ENCODE results near the gene CDC42EP4. TPM values are rescaled to one million over a fixed set of nuclear protein-coding genes. Genes with fewer than 3 reads are reported as not detected.

CDC42EP4 gene
- total RNA-seq, 1 donor = 16.3 TPM

DNA sequence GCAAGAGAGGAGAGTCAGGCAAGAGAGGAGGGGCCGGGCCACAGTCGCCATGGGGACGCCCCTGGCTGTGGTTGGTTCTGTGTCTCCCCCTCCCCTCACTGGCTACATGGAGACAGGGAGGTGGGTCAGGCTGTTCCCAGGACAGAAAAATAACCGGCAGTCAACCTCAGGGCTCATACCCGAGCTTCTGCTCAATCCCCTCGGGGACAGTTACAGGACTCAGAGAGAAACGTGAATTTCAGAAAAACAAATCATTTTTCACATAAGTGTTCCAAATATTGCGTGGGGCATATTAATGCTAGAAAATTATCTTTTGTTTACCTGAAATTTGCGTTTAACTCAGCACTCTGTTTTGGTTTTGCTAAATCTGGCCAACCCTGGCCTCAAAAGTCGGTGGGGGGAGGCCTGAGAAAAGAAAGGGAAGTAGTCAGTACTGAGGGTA, 27.9 kb downstream of the CDC42EP4 start:
- Histone ChIP-seq H3K4me2 (ENCODE audit: insufficient read depth, low read length) (no peak overlapping the region), H3K4me1 (ENCODE audit: insufficient read depth, low read length) (peaks cover 25% of the 10 kb centered on the region), H3K36me3 (ENCODE audit: insufficient read depth, low read length) (peaks cover 13% of the 10 kb centered on the region), H3K79me2 (ENCODE audit: insufficient read depth, low read length) (peaks cover 36% of the 10 kb centered on the region), H3K4me3 (ENCODE audit: insufficient read depth, low read length) (no peak overlapping the region), H2AFZ (ENCODE audit: low read length) (no peak overlapping the region), H3K27me3 (ENCODE audit: insufficient read depth, low read length) (no peaks in the 10 kb centered on the region), H3K27ac (ENCODE audit: low read depth, low read length) (no peak overlapping the region), H4K20me1 (ENCODE audit: insufficient read depth, low read length) (peaks cover 34% of the 10 kb centered on the region), H3K9me3 (ENCODE audit: low read depth, low read length) (no peaks in the 10 kb centered on the region)
- peak; percentile 70 for DNase-seq (ENCODE audit: insufficient read length, low spot score, missing footprints)
- TF ChIP-seq, protein P1, sequence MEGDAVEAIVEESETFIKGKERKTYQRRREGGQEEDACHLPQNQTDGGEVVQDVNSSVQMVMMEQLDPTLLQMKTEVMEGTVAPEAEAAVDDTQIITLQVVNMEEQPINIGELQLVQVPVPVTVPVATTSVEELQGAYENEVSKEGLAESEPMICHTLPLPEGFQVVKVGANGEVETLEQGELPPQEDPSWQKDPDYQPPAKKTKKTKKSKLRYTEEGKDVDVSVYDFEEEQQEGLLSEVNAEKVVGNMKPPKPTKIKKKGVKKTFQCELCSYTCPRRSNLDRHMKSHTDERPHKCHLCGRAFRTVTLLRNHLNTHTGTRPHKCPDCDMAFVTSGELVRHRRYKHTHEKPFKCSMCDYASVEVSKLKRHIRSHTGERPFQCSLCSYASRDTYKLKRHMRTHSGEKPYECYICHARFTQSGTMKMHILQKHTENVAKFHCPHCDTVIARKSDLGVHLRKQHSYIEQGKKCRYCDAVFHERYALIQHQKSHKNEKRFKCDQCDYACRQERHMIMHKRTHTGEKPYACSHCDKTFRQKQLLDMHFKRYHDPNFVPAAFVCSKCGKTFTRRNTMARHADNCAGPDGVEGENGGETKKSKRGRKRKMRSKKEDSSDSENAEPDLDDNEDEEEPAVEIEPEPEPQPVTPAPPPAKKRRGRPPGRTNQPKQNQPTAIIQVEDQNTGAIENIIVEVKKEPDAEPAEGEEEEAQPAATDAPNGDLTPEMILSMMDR (IDR thresholded peaks at IDR 0.05; ENCODE audit: extremely low read depth, low read depth, low read length) = no peak

- no peak overlapping the region for H2AFZ ChIP-seq (ENCODE audit: low read length)
- H3K36me3 ChIP-seq (ENCODE audit: insufficient read depth, low read length) = peaks cover 13% of the 10 kb centered on the region
- H3K79me2 ChIP-seq (ENCODE audit: insufficient read depth, low read length) = peaks cover 30% of the 10 kb centered on the region
- H3K4me2 ChIP-seq (ENCODE audit: insufficient read depth, low read length) = no peak overlapping the region
- H3K9me3 ChIP-seq (ENCODE audit: low read depth, low read length) = no peaks in the 10 kb centered on the region
- DNase-seq (ENCODE audit: insufficient read length, low spot score, missing footprints) = no peak
- peaks cover 23% of the 10 kb centered on the region for H3K4me1 ChIP-seq (ENCODE audit: insufficient read depth, low read length)
- peaks cover 34% of the 10 kb centered on the region for H4K20me1 ChIP-seq (ENCODE audit: insufficient read depth, low read length)
- H3K4me3 ChIP-seq (ENCODE audit: insufficient read depth, low read length) = no peak overlapping the region
- TF ChIP-seq, protein P1 (IDR thresholded peaks at IDR 0.05; ENCODE audit: extremely low read depth, low read depth, low read length) = no peak
- H3K27me3 ChIP-seq (ENCODE audit: insufficient read depth, low read length) = no peaks in the 10 kb centered on the region
- H3K27ac ChIP-seq (ENCODE audit: low read depth, low read length) = no peak overlapping the region
Measured at GRCh38 chr17:73283250-73283649, 28.6 kb downstream of the CDC42EP4 start.

- Histone ChIP-seq H3K27ac (ENCODE audit: low read depth, low read length) (no peak overlapping the region), H3K4me2 (ENCODE audit: insufficient read depth, low read length) (no peak overlapping the region), H3K4me1 (ENCODE audit: insufficient read depth, low read length) (peaks cover 25% of the 10 kb centered on the region), H2AFZ (ENCODE audit: low read length) (no peak overlapping the region), H3K79me2 (ENCODE audit: insufficient read depth, low read length) (peaks cover 25% of the 10 kb centered on the region), H3K36me3 (ENCODE audit: insufficient read depth, low read length) (peaks cover 13% of the 10 kb centered on the region), H3K9me3 (ENCODE audit: low read depth, low read length) (no peaks in the 10 kb centered on the region), H3K4me3 (ENCODE audit: insufficient read depth, low read length) (no peak overlapping the region), H3K27me3 (ENCODE audit: insufficient read depth, low read length) (no peaks in the 10 kb centered on the region), H4K20me1 (ENCODE audit: insufficient read depth, low read length) (peaks cover 28% of the 10 kb centered on the region)
- DNase-seq (ENCODE audit: insufficient read length, low spot score, missing footprints) = peak; percentile 45
- TF ChIP-seq, protein P1 (IDR thresholded peaks at IDR 0.05; ENCODE audit: extremely low read depth, low read depth, low read length) = no peak
Measured at GRCh38 chr17:73282629-73283028, 29.2 kb downstream of the CDC42EP4 start.

DNA sequence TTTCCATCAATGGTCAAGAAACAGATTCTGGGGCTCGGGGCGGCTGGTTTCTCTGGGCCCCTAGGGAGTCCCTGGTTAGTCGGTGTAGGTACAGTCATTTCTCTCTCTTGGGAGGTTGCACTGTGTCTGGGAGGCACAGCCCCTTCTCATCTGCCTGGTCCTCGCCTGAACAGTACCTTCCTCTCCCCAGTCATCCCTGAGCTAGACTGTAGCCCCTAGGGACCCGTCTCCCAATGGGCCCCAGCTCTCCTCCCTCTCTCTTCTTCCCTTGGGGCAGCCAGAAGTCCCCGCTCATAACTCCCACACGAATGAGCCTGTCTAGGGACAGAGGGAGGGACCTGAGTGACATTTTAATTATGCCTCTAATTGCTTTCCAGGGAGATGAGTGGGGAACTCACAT, 29.9 kb downstream of the CDC42EP4 start:
- no peak overlapping the region for H2AFZ ChIP-seq (ENCODE audit: low read length)
- peaks cover 20% of the 10 kb centered on the region for H3K4me1 ChIP-seq (ENCODE audit: insufficient read depth, low read length)
- TF ChIP-seq, protein P1 (IDR thresholded peaks at IDR 0.05; ENCODE audit: extremely low read depth, low read depth, low read length) = no peak
- no peak overlapping the region for H3K27ac ChIP-seq (ENCODE audit: low read depth, low read length)
- no peaks in the 10 kb centered on the region for H3K27me3 ChIP-seq (ENCODE audit: insufficient read depth, low read length)
- H3K4me3 ChIP-seq (ENCODE audit: insufficient read depth, low read length) = no peak overlapping the region
- H3K79me2 ChIP-seq (ENCODE audit: insufficient read depth, low read length) = peaks cover 18% of the 10 kb centered on the region
- H4K20me1 ChIP-seq (ENCODE audit: insufficient read depth, low read length) = peaks cover 23% of the 10 kb centered on the region
- peaks cover 13% of the 10 kb centered on the region for H3K36me3 ChIP-seq (ENCODE audit: insufficient read depth, low read length)
- no peaks in the 10 kb centered on the region for H3K9me3 ChIP-seq (ENCODE audit: low read depth, low read length)
- no peak overlapping the region for H3K4me2 ChIP-seq (ENCODE audit: insufficient read depth, low read length)
- peak; percentile 65 for DNase-seq (ENCODE audit: insufficient read length, low spot score, missing footprints)
